ENCODE measurements around the gene MAPK6. TPM values are rescaled to one million over a fixed set of nuclear protein-coding genes. Genes with fewer than 3 reads are reported as not detected.

The MAPK6 gene
- total RNA-seq, 1 donor from 2014 or later = 67.2 TPM

GRCh38 chr15:52105846-52106245 lies 86.8 kb downstream of the MAPK6 start:
- TF ChIP-seq CTCF (IDR thresholded peaks at IDR 0.05; ENCODE audit: insufficient read depth, low read length, poor library complexity, severe bottlenecking) = no peak
- Histone ChIP-seq H3K36me3 (ENCODE audit: control insufficient read depth, insufficient read depth, low read length) (no peaks in the 10 kb centered on the region), H3K4me3 (ENCODE audit: low read depth, low read length) (no peak overlapping the region), H3K27me3 (ENCODE audit: control insufficient read depth, insufficient read depth, low read length) (no peaks in the 10 kb centered on the region)
- no peak for DNase-seq (ENCODE audit: low read depth)

DNA sequence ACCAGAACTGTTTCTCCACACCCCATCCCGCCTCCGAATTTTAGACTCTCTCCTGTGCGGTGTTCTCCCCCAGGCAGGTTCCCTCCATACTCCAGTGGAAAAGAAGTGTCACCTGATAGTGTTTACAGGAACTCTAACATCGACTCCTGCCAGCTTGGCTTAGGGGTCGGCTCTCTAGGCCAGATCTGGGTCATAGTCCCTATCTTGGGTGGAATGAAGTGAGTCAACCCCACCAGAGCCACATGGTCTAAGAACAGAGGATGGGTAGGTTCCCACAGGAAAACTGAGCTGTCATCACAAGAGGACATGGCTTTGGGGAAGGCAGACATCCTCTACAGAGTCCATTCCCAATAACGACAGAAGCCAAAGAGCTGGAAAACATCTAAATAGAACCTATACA lies 87.6 kb downstream of the MAPK6 start:
- Histone ChIP-seq H3K27me3 (ENCODE audit: control insufficient read depth, insufficient read depth, low read length) (peaks cover 3% of the 10 kb centered on the region), H3K4me3 (ENCODE audit: low read depth, low read length) (no peak overlapping the region), H3K36me3 (ENCODE audit: control insufficient read depth, insufficient read depth, low read length) (no peaks in the 10 kb centered on the region)
- no peak for DNase-seq (ENCODE audit: low read depth)
- TF ChIP-seq CTCF (IDR thresholded peaks at IDR 0.05; ENCODE audit: insufficient read depth, low read length, poor library complexity, severe bottlenecking) = no peak

- no peak for TF ChIP-seq CTCF (IDR thresholded peaks at IDR 0.05; ENCODE audit: insufficient read depth, low read length, poor library complexity, severe bottlenecking)
- H3K27me3 ChIP-seq (ENCODE audit: control insufficient read depth, insufficient read depth, low read length) = peaks cover 9% of the 10 kb centered on the region
- no peaks in the 10 kb centered on the region for H3K36me3 ChIP-seq (ENCODE audit: control insufficient read depth, insufficient read depth, low read length)
- no peak for DNase-seq (ENCODE audit: low read depth)
- H3K4me3 ChIP-seq (ENCODE audit: low read depth, low read length) = no peak overlapping the region
Measured at GRCh38 chr15:52107238-52107637, 88.2 kb downstream of the MAPK6 start.

- H3K27me3 ChIP-seq (ENCODE audit: control insufficient read depth, insufficient read depth, low read length) = peaks cover 13% of the 10 kb centered on the region
- TF ChIP-seq CTCF (IDR thresholded peaks at IDR 0.05; ENCODE audit: insufficient read depth, low read length, poor library complexity, severe bottlenecking) = no peak
- no peak overlapping the region for H3K4me3 ChIP-seq (ENCODE audit: low read depth, low read length)
- H3K36me3 ChIP-seq (ENCODE audit: control insufficient read depth, insufficient read depth, low read length) = no peaks in the 10 kb centered on the region
- DNase-seq (ENCODE audit: low read depth) = no peak
Measured at GRCh38 chr15:52109559-52110451, 90.8 kb downstream of the MAPK6 start.

DNA sequence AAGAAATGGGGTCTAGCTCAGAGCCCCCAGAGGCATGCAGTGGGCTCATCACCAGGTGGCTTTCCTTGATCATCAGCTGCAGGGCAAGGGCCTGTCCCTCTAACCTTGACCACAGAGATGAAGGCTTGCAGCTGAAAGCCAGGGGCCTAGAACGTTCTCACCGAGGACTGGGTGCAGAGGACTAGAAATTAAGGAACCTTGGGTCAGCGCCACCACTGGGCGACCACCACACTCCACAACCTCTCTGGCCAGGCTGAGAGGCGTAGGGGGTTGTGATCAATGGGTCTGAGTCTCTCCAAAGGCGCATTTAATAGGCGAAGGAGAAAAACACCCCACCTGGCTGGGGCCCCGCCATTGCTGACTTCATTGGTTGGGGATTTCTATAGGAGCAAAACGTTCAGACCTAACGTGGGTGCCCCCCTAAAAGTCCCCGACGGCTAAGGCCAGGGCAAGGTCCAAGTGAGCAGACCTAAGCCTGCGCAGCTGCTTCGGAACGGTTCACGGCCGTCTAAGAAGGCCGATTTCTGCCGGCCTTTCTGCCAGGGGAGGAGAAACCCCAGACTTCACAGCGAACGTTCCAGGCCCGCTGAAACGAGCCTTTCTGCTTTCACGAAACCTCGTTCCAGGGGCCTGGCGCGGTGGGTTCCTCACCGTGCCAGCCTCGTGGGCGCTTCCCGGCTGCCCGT lies 92.6 kb downstream of the MAPK6 start:
- TF ChIP-seq CTCF (IDR thresholded peaks at IDR 0.05; ENCODE audit: insufficient read depth, low read length, poor library complexity, severe bottlenecking) = no peak
- peak overlapping the region; percentile 42 for H3K4me3 ChIP-seq (ENCODE audit: low read depth, low read length)
- H3K27me3 ChIP-seq (ENCODE audit: control insufficient read depth, insufficient read depth, low read length) = peaks cover 13% of the 10 kb centered on the region
- DNase-seq (ENCODE audit: low read depth) = no peak
- H3K36me3 ChIP-seq (ENCODE audit: control insufficient read depth, insufficient read depth, low read length) = no peaks in the 10 kb centered on the region
